Lower leg skin (tissue), 3 donors: Measurements from ENCODE around the gene ZNF611.

Source experiments
- POLR2A ChIP-seq, 2 donors: fragments of 450-650 bp; IDR thresholded peaks; one replicate each; pipeline ENCODE4 v1.6.1; 2016 to 2017; ENCODE audit warnings: antibody characterized with exemption in 2 of 2, mild to moderate bottlenecking in 1 of 2, moderate library complexity in 1 of 2
- TF ChIP-seq, protein P1 (sequence below), 3 donors: fragments of 450-650 bp; IDR thresholded peaks; one replicate each; pipeline ENCODE4 v1.5.1; 2016; ENCODE audit warnings: antibody characterized with exemption in 3 of 3, mild to moderate bottlenecking in 3 of 3, moderate library complexity in 2 of 3

DNA sequence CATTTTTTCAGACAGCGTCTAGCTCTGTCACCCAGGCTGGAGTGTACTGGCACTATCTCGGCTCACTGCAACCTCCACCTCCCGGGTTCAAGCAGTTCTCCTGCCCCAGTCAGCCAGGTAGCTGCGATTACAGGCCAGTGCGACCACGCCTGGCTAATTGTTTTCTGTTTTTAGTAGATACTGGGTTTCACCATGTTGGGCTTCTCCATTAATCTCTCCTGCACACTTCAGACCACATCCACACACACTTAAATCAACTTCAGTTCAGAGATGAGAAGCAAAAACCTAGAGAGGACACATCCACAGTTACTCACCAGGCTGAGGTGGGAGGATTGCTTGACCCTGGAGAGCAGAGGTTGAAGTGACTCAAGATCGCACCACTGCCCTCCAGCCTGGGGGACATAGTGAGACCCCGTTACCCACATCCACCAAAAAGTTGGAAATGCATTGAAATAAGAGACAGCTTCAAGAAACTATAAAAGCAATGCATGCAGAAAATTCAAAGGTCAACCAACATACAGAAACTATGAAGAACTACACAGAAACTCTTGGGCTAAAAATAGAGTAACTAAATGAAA is 42.3 kb downstream of the ZNF611 start:
- no peak for TF ChIP-seq POLR2A (IDR thresholded peaks at IDR 0.05)
- TF ChIP-seq, protein P1, sequence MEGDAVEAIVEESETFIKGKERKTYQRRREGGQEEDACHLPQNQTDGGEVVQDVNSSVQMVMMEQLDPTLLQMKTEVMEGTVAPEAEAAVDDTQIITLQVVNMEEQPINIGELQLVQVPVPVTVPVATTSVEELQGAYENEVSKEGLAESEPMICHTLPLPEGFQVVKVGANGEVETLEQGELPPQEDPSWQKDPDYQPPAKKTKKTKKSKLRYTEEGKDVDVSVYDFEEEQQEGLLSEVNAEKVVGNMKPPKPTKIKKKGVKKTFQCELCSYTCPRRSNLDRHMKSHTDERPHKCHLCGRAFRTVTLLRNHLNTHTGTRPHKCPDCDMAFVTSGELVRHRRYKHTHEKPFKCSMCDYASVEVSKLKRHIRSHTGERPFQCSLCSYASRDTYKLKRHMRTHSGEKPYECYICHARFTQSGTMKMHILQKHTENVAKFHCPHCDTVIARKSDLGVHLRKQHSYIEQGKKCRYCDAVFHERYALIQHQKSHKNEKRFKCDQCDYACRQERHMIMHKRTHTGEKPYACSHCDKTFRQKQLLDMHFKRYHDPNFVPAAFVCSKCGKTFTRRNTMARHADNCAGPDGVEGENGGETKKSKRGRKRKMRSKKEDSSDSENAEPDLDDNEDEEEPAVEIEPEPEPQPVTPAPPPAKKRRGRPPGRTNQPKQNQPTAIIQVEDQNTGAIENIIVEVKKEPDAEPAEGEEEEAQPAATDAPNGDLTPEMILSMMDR (IDR thresholded peaks at IDR 0.05): no peak
